Activated T-helper 1 cell treated with anti-CD3 and anti-CD28 coated beads, Interleukin-12 subunit alpha, Interleukin-12 subunit beta, Interleukin-2, Interleukin-4 antibody, amounts not matched to agents 30 ng/mL and 10 ng/mL and 1 ng/mL, durations not matched to agents 14 hours and 24 hours and 36 hours (primary cell): ENCODE measurements around the gene CDKAL1. TPM values are rescaled to one million over a fixed set of nuclear protein-coding genes. Genes with fewer than 3 reads are reported as not detected.

Source experiments
- DNase-seq: peaks from one replicate; pipeline ENCODE4 v3.0.0; 2021; ENCODE audit warnings: low spot score
- H3K27ac Mint-ChIP-seq: one replicate; pipeline ENCODE4 v1.8.0; 2021; ENCODE audit warnings: mild to moderate bottlenecking, mixed read lengths
- H3K27me3 Mint-ChIP-seq: one replicate; pipeline ENCODE4 v1.8.0; 2022; ENCODE audit warnings: mild to moderate bottlenecking, moderate library complexity, mixed read lengths; ENCODE audit not compliant: insufficient read depth
- H3K36me3 Mint-ChIP-seq: one replicate; pipeline ENCODE4 v1.8.0; 2021; ENCODE audit warnings: low read depth, mixed read lengths
- H3K4me1 Mint-ChIP-seq: one replicate; pipeline ENCODE4 v1.8.0; 2021; ENCODE audit warnings: low read depth, mixed read lengths
- H3K4me3 Mint-ChIP-seq: one replicate; pipeline ENCODE4 v1.8.0; 2021; ENCODE audit warnings: mild to moderate bottlenecking, moderate library complexity, mixed read lengths
- H3K9me3 Mint-ChIP-seq: one replicate; pipeline ENCODE4 v1.8.0; 2021; ENCODE audit warnings: mixed read lengths
- intact Hi-C: fragments of 100-400 bp; cut with micrococcal nuclease; formaldehyde crosslinking; loops from one replicate; pipeline ENCODE4 v1.15.1; 2024
- total RNA-seq: library from RNA; stranded (reverse); gene quantifications from 2 replicates; pipeline ENCODE4 v1.2.3, GENCODE V29; 2022

The CDKAL1 gene
- total RNA-seq, 1 donor from 2014 or later: 32.2 TPM

GRCh38 chr6:20976391-20976918 is 442.2 kb downstream of the CDKAL1 start:
- Mint-ChIP-seq H3K36me3 (no peaks in the 10 kb centered on the region), H3K9me3 (no peaks in the 10 kb centered on the region), H3K27ac (no peak overlapping the region), H3K4me3 (no peak overlapping the region), H3K27me3 (no peaks in the 10 kb centered on the region), H3K4me1 (peaks cover 4% of the 10 kb centered on the region)
- no peak for DNase-seq
- intact Hi-C loops: no loop called here

- DNase-seq: no peak
- Mint-ChIP-seq H3K27me3 (no peaks in the 10 kb centered on the region), H3K4me3 (no peak overlapping the region), H3K4me1 (peaks cover 4% of the 10 kb centered on the region), H3K27ac (no peak overlapping the region), H3K36me3 (no peaks in the 10 kb centered on the region), H3K9me3 (no peaks in the 10 kb centered on the region)
- intact Hi-C loops: loop anchor here (1.0 kb wide), 1 partner anchor 460 kb away; no protein-coding TSS in a partner anchor
These were observed 443.9 kb downstream of the CDKAL1 start for GRCh38 chr6:20978151-20978614.

DNA sequence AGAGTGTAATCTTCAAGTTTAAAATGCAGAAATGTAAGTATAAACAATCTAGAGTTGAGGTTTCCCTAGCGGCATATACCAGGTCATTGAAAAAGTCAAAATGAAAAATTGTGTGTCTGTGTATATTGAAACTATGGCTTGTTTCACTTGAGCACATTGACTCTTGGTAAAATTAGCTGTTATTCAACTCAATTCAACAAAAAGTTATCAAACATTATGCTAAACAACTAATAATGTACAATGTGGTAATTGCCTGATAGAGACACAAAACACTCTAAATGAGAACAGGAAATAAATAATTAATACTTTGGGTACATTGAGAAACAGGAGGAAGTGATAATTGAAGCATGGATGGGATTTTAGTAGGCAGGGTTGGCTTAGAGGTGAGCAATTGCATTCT is 444.8 kb downstream of the CDKAL1 start:
- Mint-ChIP-seq H3K36me3 (no peaks in the 10 kb centered on the region), H3K4me1 (peaks cover 4% of the 10 kb centered on the region)

GRCh38 chr6:20983961-20984360 is 449.7 kb downstream of the CDKAL1 start:
- no peaks in the 10 kb centered on the region for H3K27me3 Mint-ChIP-seq
- H3K27ac Mint-ChIP-seq: no peak overlapping the region
- H3K4me3 Mint-ChIP-seq: no peak overlapping the region

More for the DNA sequence above, 444.8 kb downstream of the CDKAL1 start:
- no peaks in the 10 kb centered on the region for H3K27me3 Mint-ChIP-seq
- DNase-seq: no peak
- H3K4me3 Mint-ChIP-seq: no peak overlapping the region
- intact Hi-C loops: no loop called here
- H3K9me3 Mint-ChIP-seq: peaks cover 6% of the 10 kb centered on the region
- H3K27ac Mint-ChIP-seq: no peak overlapping the region

DNA sequence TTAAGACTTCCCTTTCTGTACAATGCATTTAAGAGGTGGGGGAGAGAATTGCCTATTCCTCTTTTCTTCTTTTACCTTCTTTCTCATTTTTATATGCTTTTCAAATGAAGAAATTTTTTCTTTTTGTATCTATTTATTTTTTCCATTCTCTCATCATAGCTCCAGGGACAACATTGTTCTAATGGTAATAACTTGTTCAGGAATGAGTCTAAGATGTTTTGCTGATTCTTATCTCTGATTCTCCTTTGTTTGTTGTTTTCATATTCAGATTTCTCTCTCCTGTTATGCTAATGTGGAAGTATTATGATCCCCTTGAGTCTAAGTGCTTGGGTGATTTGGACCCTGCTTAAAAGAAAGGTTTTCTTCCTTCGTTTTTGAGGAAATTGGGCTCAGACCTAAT is 451.6 kb downstream of the CDKAL1 start:
- no peak for DNase-seq
- Mint-ChIP-seq H3K4me3 (no peak overlapping the region), H3K4me1 (no peaks in the 10 kb centered on the region), H3K27ac (no peak overlapping the region), H3K9me3 (peaks cover 11% of the 10 kb centered on the region), H3K27me3 (no peaks in the 10 kb centered on the region), H3K36me3 (no peaks in the 10 kb centered on the region)
- intact Hi-C loops: no loop called here

More at GRCh38 chr6:20983961-20984360, 449.7 kb downstream of the CDKAL1 start:
- intact Hi-C loops: no loop called here
- H3K9me3 Mint-ChIP-seq: peaks cover 11% of the 10 kb centered on the region
- no peaks in the 10 kb centered on the region for H3K36me3 Mint-ChIP-seq
- DNase-seq: no peak
- H3K4me1 Mint-ChIP-seq: no peaks in the 10 kb centered on the region

DNA sequence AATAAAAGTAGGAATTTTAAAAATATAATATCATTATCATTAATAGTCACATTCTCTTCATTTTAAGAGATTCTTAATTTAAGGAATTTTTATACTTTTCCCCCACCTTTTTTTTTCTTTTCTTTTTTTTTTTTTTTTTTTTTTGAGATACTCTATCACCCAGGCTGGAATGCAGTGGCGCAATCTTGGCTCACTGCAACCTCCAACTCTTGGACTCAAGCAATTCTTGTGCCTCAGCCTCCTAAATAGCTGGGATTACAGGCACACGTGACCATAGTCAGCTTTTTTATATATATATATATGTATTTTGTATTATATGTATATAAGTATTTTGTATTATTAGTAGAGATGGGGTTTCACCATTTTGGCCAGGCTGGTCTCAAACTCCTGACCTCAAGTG is 457.7 kb downstream of the CDKAL1 start:
- no peaks in the 10 kb centered on the region for H3K27me3 Mint-ChIP-seq
- intact Hi-C loops: no loop called here
- no peak for DNase-seq
- no peak overlapping the region for H3K27ac Mint-ChIP-seq
- H3K36me3 Mint-ChIP-seq: peaks cover 2% of the 10 kb centered on the region
- peaks cover 2% of the 10 kb centered on the region for H3K4me1 Mint-ChIP-seq
- H3K4me3 Mint-ChIP-seq: no peak overlapping the region
- H3K9me3 Mint-ChIP-seq: no peaks in the 10 kb centered on the region

GRCh38 chr6:20996099-20996498 is 461.8 kb downstream of the CDKAL1 start:
- Mint-ChIP-seq H3K27me3 (no peaks in the 10 kb centered on the region), H3K4me3 (no peak overlapping the region), H3K4me1 (peaks cover 6% of the 10 kb centered on the region), H3K27ac (no peak overlapping the region), H3K9me3 (no peaks in the 10 kb centered on the region), H3K36me3 (peaks cover 6% of the 10 kb centered on the region)
- intact Hi-C loops: no loop called here
- DNase-seq: no peak

DNA sequence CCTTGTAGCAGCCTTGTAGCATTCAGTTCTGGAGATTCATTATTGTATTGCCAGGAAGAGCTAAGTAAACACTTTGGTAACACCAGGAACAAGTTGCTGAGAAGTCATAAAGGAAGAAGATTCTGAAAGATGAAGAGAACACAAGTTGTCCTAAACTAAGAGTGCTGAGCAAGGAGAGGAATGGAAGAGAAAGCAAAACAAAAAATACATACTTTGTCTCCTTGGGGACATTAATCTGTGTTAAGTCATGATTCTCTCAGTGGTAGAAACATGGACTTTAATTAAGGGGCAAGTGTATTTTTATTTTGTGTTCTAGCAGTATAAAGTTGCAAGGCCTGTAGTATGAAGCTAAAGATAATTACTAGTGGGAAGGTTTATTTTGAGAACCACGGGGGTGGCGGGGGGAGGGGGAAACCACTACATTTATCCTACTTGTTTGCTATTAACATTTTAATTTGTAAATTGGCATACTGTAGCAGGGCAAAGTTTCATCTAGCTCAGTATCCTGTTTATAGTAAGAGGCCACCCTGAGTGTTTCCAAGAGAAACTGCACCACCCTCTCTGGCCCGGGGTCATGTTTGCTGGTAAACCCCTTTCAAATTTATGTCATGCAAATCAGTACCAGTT is 463.0 kb downstream of the CDKAL1 start:
- peaks cover 16% of the 10 kb centered on the region for H3K36me3 Mint-ChIP-seq
- H3K4me1 Mint-ChIP-seq: peaks cover 6% of the 10 kb centered on the region
- no peaks in the 10 kb centered on the region for H3K27me3 Mint-ChIP-seq
- no peaks in the 10 kb centered on the region for H3K9me3 Mint-ChIP-seq
- H3K27ac Mint-ChIP-seq: no peak overlapping the region
- DNase-seq: no peak
- intact Hi-C loops: no loop called here
- H3K4me3 Mint-ChIP-seq: no peak overlapping the region

DNA sequence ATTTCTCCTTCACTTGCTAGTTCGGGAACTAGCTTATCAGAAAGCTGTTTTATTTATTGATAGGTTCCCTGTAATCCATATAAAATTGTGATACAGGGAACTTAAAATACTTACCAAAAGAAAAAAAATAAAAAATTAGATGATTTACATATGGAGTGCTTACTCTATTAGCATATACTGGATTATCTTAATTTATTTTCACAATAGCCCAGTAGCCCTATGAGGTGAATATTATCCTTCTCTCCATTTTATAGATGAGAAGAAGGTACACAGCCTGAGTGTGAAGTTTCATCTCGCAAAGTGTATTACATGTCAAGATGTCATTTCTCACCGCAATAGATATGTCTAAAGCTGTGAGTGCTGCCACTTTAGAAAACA is 463.5 kb downstream of the CDKAL1 start:
- Mint-ChIP-seq H3K4me1 (peaks cover 6% of the 10 kb centered on the region), H3K4me3 (no peak overlapping the region), H3K27ac (no peak overlapping the region), H3K36me3 (peaks cover 17% of the 10 kb centered on the region), H3K27me3 (no peaks in the 10 kb centered on the region), H3K9me3 (no peaks in the 10 kb centered on the region)
- no peak for DNase-seq
- intact Hi-C loops: no loop called here

GRCh38 chr6:20998748-20999448 is 464.6 kb downstream of the CDKAL1 start:
- DNase-seq: no peak
- no peaks in the 10 kb centered on the region for H3K27me3 Mint-ChIP-seq
- no peak overlapping the region for H3K4me3 Mint-ChIP-seq
- H3K9me3 Mint-ChIP-seq: no peaks in the 10 kb centered on the region
- H3K36me3 Mint-ChIP-seq: peaks cover 18% of the 10 kb centered on the region
- no peak overlapping the region for H3K27ac Mint-ChIP-seq
- intact Hi-C loops: no loop called here
- peaks cover 6% of the 10 kb centered on the region for H3K4me1 Mint-ChIP-seq

DNA sequence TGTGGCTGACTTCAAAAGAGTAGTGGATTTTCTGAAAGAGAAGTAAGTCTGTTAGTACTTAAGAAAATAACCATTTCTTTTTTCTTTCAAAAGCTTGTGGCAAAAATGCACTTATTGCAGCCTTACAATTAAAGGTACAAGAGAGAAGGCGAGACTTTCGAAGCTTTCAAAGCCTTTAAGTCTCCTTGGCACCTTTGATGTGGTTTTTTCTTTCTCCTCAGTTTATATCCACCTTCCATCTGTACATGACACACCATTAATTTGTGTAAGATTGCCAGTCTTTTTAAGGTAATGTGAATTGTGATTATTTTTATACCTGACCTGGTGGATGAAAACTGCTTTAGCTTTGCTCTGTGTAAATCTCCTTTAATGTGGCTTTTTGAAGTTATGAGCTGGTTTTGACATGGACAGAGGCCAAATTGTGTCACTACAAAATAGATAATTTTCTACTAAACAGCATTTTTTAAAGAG is 466.1 kb downstream of the CDKAL1 start:
- no peak overlapping the region for H3K4me3 Mint-ChIP-seq
- H3K27me3 Mint-ChIP-seq: no peaks in the 10 kb centered on the region
- DNase-seq: no peak
- H3K27ac Mint-ChIP-seq: no peak overlapping the region
- H3K36me3 Mint-ChIP-seq: peaks cover 16% of the 10 kb centered on the region
- no peaks in the 10 kb centered on the region for H3K9me3 Mint-ChIP-seq
- intact Hi-C loops: no loop called here
- peaks cover 6% of the 10 kb centered on the region for H3K4me1 Mint-ChIP-seq

GRCh38 chr6:21001736-21002135 is 467.5 kb downstream of the CDKAL1 start:
- Mint-ChIP-seq H3K36me3 (peaks cover 16% of the 10 kb centered on the region), H3K27ac (no peak overlapping the region), H3K9me3 (no peaks in the 10 kb centered on the region), H3K4me1 (peaks cover 6% of the 10 kb centered on the region), H3K4me3 (no peak overlapping the region), H3K27me3 (no peaks in the 10 kb centered on the region)
- intact Hi-C loops: no loop called here
- no peak for DNase-seq

DNA sequence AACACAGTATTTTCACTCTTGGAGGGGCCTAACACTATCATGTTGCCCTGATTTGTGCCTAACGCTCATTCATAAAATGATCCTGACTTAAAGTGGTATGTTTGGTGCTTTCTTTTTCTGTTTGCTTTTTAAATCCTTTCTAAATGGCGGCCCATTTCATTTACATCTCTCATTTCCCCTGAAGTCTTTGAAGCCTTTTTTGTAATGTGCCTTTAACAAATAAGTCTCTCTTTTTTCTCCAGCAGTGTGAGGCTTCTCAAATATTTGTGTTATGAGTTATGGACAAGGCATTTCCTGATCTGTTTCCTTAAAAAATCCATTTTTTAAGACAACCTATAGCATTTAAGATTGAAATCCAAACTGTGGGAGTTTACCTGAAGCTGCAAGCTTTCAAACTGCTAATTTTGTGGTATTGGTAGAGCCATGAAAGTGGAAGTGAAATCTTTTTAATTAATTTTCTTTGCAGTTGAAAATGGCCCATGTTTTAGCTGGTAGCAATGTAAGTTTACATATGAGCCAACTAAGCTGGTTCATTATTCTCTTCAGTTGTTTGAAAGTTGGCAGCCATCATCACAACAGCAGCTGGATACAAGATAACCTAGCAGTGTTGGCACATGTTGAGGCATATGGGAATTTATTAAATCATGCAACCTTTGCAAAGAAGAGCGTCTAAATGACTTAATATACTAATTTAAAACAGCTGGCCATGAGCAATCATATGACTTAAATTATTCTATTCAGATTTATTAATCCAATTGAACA is 469.7 kb downstream of the CDKAL1 start:
- Mint-ChIP-seq H3K27me3 (no peaks in the 10 kb centered on the region), H3K4me1 (no peaks in the 10 kb centered on the region), H3K36me3 (peaks cover 16% of the 10 kb centered on the region), H3K9me3 (no peaks in the 10 kb centered on the region), H3K4me3 (no peak overlapping the region), H3K27ac (no peak overlapping the region)
- intact Hi-C loops: no loop called here
- no peak for DNase-seq
